HG03342 (cell line): Measurements from ENCODE around the gene AKAP9.
"Not testable (repeated sequence)": the region's sequence is repeated elsewhere in the genome, so short reads cannot be mapped to it uniquely, and the experiment has no call there.

ENCODE experiments used
- ATAC-seq: cut with Tn5 transposase; IDR thresholded peaks from one replicate; pipeline ENCODE4 v1.9.1; 2021; ENCODE audit warnings: mild to moderate bottlenecking, moderate library complexity; ENCODE audit not compliant: unreplicated experiment

Gene AKAP9

GRCh38 chr7:92002720-92003119 is 62.1 kb downstream of the AKAP9 start:
- no peak for ATAC-seq

DNA sequence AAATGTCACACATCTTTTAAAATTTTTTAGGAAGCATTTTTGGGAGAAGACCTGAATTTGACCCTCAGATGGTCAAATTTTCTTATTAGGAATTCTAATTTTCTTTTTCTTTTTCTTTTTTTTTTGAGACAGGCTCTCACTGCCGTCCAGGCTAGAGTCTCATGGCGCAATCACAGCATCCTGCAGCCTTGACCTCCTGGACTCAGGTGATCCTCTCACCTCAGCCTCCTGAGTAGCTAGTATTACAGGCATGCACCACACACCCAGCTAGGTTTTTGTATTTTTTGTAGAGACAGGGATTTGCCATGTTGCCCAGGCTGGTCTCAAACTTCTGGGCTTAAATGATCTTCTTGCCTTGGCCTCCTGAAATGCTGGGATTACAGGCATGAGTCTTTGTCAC is 65.4 kb downstream of the AKAP9 start:
- no peak for ATAC-seq

- ATAC-seq, result no peak
Measured at GRCh38 chr7:92010215-92010614, 69.6 kb downstream of the AKAP9 start.

- no peak for ATAC-seq
Measured at GRCh38 chr7:92013611-92014010, 72.9 kb downstream of the AKAP9 start.

DNA sequence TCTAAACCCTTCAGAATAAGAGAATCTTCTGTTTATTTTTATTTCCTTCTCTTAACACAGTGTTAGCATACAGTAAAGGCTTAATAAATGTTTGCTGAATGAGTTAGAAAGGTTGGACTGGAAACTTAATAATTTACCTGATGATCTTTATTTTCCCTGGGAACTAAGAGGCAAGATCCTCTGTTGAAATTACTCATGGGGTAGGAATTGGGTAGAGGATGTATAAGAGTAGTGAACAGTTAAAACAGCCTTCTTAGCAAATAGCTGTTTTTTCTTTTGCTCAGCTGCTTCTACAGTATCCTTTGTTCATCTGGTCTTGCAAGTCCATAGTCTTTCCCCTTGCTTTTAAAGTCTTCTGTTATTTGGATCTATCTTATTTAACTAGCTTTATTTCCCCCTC is 80.0 kb downstream of the AKAP9 start:
- no peak for ATAC-seq

- ATAC-seq, result no peak
Measured at GRCh38 chr7:92025260-92025659, 84.6 kb downstream of the AKAP9 start.

- ATAC-seq, result not testable (repeated sequence)
Measured at GRCh38 chr7:92026635-92027034, 86.0 kb downstream of the AKAP9 start.

DNA sequence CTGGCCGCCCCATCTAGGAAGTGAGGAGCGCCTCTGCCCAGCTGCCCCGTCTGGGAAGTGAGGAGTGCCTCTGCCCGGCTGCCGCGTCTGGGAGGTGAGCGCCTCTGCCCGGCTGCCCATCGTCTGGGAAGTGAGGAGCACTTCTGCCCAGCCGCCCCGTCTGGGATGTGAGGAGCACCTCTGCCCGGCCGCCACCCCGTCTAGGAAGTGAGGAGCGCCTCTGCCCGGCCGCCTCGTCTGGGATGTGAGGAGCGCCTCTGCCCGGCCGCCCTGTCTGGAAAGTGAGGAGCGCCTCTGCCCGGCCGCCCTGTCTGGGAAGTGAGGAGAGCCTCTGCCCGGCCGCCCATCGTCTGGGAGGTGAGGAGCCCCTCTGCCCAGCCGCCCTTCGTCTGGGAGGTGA is 86.5 kb downstream of the AKAP9 start:
- not testable (repeated sequence) for ATAC-seq

DNA sequence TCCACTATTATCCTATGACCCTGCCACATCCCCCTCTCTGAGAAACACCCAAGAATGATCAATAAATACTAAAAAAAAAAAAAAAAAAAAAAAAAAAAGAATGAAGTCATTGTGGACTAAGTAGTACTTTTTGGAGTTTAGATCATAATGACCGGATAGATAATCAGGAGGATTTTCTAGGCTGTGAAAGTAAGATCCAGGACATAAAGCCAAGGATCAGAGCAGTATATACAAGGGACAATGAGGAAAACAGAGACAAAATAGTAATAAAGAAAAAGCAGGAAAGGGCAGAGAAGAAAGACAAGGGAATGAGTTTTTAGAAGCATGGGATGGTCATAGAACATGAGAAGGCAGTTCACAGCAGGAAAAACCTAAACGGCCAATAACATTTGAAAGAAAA is 87.6 kb downstream of the AKAP9 start:
- no peak for ATAC-seq

- ATAC-seq, result no peak
Measured at GRCh38 chr7:92028686-92029085, 88.0 kb downstream of the AKAP9 start.

DNA sequence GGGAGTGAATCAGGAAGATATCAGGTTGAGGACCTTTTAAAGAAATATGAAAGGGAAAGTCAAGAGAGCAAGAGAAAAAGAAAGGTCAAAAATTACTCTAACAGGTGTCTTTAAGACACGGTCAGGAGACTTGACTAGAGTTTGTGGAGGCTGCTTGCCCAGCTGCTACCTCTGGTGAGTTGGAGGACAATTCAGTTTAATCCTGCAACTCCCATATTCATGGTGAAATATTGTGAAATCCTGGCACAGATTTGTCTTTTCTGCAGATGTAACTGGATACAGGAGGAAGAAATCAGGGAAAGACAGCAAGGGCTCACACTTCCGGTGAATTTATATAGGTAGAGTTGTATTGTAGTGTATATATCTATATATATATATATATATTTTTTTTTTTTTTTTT is 93.5 kb downstream of the AKAP9 start:
- no peak for ATAC-seq

GRCh38 chr7:92035576-92035975 is 94.9 kb downstream of the AKAP9 start:
- no peak for ATAC-seq

GRCh38 chr7:92039900-92040299 is 99.2 kb downstream of the AKAP9 start:
- ATAC-seq, result no peak

GRCh38 chr7:92042056-92042737 is 101.5 kb downstream of the AKAP9 start:
- no peak for ATAC-seq

DNA sequence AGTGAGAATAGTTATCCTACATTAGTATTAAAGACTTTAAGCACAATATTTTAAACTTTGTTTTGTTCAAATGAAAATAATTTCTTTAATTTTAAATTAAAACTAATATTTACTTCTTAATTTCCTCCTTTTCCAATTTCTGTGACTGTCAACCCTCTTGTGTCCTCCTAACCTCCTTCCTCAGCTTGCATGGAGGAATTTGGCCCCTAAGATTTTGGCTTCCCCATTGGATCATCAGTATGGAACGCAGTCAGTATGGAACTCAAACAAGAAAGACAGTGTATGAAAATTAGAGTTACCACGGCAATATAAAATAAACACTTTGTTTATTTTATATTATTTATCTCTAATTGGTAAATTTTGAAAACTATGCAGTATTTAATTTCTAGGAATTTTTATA is 102.4 kb downstream of the AKAP9 start:
- no peak for ATAC-seq

DNA sequence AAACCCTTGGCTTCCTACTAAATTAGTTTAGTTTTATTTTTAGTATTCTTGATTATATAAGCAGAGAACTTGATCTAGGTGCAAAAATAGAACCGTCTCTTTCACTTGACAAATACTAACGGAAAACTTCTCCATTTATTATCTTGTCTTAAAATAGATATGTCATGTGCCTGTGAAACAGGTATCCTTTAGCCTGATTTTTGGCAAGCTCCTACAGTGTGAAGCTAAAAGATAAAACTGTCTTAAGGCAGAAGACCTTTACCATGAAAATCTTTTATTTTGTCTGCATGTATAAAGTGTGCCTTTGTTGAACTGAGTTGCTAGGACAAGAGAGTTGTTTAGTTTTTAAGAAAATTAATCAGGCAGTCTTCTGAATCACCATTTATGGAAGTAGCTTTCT is 103.0 kb downstream of the AKAP9 start:
- no peak for ATAC-seq

DNA sequence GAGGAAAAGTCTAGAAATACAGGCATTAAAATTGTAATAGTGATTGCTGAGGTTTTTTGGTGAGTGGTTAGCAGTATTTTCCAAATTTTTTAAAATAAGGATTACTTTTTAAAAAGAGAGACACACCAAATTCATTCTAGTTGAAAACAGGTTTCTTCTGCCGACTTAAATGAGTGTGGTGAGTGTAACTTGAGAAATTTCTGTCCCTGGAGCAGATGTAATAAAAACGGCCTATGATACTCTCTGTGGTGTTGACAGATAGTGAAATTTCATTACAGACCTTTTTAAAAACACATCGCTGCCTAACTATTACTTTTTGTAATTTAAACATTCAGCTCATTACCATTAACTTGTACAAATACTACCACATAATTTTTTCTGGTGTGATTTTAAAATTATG is 103.5 kb downstream of the AKAP9 start:
- no peak for ATAC-seq

GRCh38 chr7:92044940-92045339 is 104.3 kb downstream of the AKAP9 start:
- no peak for ATAC-seq

GRCh38 chr7:92051655-92052054 is 111.0 kb downstream of the AKAP9 start:
- ATAC-seq, result no peak

- no peak for ATAC-seq
Measured at GRCh38 chr7:92052159-92052558, 111.5 kb downstream of the AKAP9 start.

DNA sequence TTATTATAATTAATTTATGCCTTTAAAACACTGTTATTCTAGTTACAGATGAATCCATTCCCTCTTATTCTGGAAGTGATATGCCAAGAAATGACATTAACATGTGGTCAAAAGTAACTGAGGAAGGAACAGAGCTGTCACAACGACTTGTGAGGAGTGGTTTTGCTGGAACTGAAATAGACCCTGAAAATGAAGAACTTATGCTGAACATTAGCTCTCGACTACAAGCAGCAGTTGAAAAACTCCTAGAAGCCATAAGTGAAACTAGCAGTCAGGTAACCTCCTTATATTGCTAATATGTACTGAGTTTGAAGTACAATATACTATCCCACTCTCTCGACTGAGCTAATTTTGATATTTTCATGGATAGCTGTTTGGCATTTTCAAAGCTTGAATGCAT is 112.0 kb downstream of the AKAP9 start:
- ATAC-seq, result no peak

- no peak for ATAC-seq
Measured at GRCh38 chr7:92053312-92053711, 112.7 kb downstream of the AKAP9 start.

GRCh38 chr7:92056286-92056685 is 115.6 kb downstream of the AKAP9 start:
- ATAC-seq, result no peak
